ENCODE results near the gene DPH7. TPM values are rescaled to one million over a fixed set of nuclear protein-coding genes. Genes with fewer than 3 reads are reported as not detected.
A peak's percentile ranks its signal among the peaks of the same experiment; 100 is the strongest.
"Not testable (repeated sequence)": the region's sequence is repeated elsewhere in the genome, so short reads cannot be mapped to it uniquely, and the experiment has no call there.

DPH7 gene
- total and polyA plus RNA-seq, 2 experiments from 2014 or later: 26.7 to 27.0 TPM

GRCh38 chr9:137534256-137535119 lies 44.2 kb downstream of the DPH7 start:
- Histone ChIP-seq H3K4me2 (ENCODE audit: unreplicated experiment) (no peak overlapping the region), H2AFZ (peak overlapping the region; percentile 35)
- peak; percentile 82 for DNase-seq

GRCh38 chr9:137532891-137533468 lies 45.7 kb downstream of the DPH7 start:
- H3K4me2 ChIP-seq (ENCODE audit: unreplicated experiment); H3K9me3 ChIP-seq (ENCODE audit: low read depth); H3K4me1 ChIP-seq (ENCODE audit: insufficient read depth); H3K27me3 ChIP-seq (replicated peaks; ENCODE audit: insufficient read depth); H3K36me3 ChIP-seq (ENCODE audit: low read depth); in situ Hi-C loops (cut with MboI); H3K9me2 ChIP-seq (ENCODE audit: insufficient read depth); H3K27ac ChIP-seq; H4K20me1 ChIP-seq (ENCODE audit: insufficient read depth); H3K79me2 ChIP-seq (ENCODE audit: insufficient read depth); H3F3A ChIP-seq (ENCODE audit: insufficient read depth); H3K4me3 ChIP-seq; DNase-seq; H2AFZ ChIP-seq; H3K9ac ChIP-seq: not testable (repeated sequence)
- whole genome bisulfite sequencing, 2 experiments (ENCODE audit: low coverage in 1 of 2, low lambda C conversion rate in 2 of 2, missing lambda C conversion rate in 2 of 2): 90 to 100% methylated on average over 7 to 10 of the region's 10 CpGs

More at GRCh38 chr9:137534256-137535119, 44.2 kb downstream of the DPH7 start:
- WGBS, 2 experiments (ENCODE audit: low coverage in 1 of 2, low lambda C conversion rate in 2 of 2, missing lambda C conversion rate in 2 of 2): 37 to 39% methylated on average over 19 of the region's 19 CpGs
- Histone ChIP-seq H3K9ac (no peak overlapping the region), H3K27me3 (replicated peaks; ENCODE audit: insufficient read depth) (no peaks in the 10 kb centered on the region), H3K4me1 (ENCODE audit: insufficient read depth) (no peaks in the 10 kb centered on the region), H3K27ac (no peak overlapping the region), H3K4me3 (0 out of 2 replicates have a peak overlapping the region, but pooled peaks have one; percentile 24), H3K36me3 (ENCODE audit: low read depth) (no peaks in the 10 kb centered on the region), H4K20me1 (ENCODE audit: insufficient read depth) (no peaks in the 10 kb centered on the region), H3K79me2 (ENCODE audit: insufficient read depth) (no peaks in the 10 kb centered on the region), H3K9me3 (ENCODE audit: low read depth) (no peaks in the 10 kb centered on the region), H3F3A (ENCODE audit: insufficient read depth) (no peaks in the 10 kb centered on the region), H3K9me2 (ENCODE audit: insufficient read depth) (no peaks in the 10 kb centered on the region)
- in situ Hi-C loops (cut with MboI): no loop called here
- no peak for TF ChIP-seq EZH2 (IDR thresholded peaks at IDR 0.05; ENCODE audit: insufficient read depth, poor library complexity, severe bottlenecking)
- TF ChIP-seq EZH2phosphoT487 (IDR thresholded peaks at IDR 0.05; ENCODE audit: insufficient read depth, low read depth): no peak

GRCh38 chr9:137531099-137531765 lies 47.5 kb downstream of the DPH7 start:
- Histone ChIP-seq H3K9ac (no peak overlapping the region), H3K36me3 (ENCODE audit: low read depth) (no peaks in the 10 kb centered on the region), H3K27ac (no peak overlapping the region), H3K27me3 (replicated peaks; ENCODE audit: insufficient read depth) (no peaks in the 10 kb centered on the region), H3K4me1 (ENCODE audit: insufficient read depth) (no peaks in the 10 kb centered on the region), H3K4me2 (ENCODE audit: unreplicated experiment) (no peak overlapping the region), H2AFZ (no peak overlapping the region), H4K20me1 (ENCODE audit: insufficient read depth) (no peaks in the 10 kb centered on the region), H3F3A (ENCODE audit: insufficient read depth) (peaks cover 6% of the 10 kb centered on the region; the same call in 1 of the 2 replicates), H3K9me3 (ENCODE audit: low read depth) (no peaks in the 10 kb centered on the region), H3K4me3 (no peak overlapping the region), H3K79me2 (ENCODE audit: insufficient read depth) (no peaks in the 10 kb centered on the region), H3K9me2 (ENCODE audit: insufficient read depth) (no peaks in the 10 kb centered on the region)
- DNase-seq: no peak
- TF ChIP-seq EZH2 (IDR thresholded peaks at IDR 0.05; ENCODE audit: insufficient read depth, poor library complexity, severe bottlenecking) (no peak), EZH2phosphoT487 (IDR thresholded peaks at IDR 0.05; ENCODE audit: insufficient read depth, low read depth) (no peak)
- 44 to 47% methylated on average over 17 of the region's 17 CpGs for WGBS, 2 experiments (ENCODE audit: low coverage in 1 of 2, low lambda C conversion rate in 2 of 2, missing lambda C conversion rate in 2 of 2)
- in situ Hi-C loops (cut with MboI): no loop called here

- Histone ChIP-seq H3K4me3 (no peak overlapping the region), H3F3A (ENCODE audit: insufficient read depth) (peaks cover 6% of the 10 kb centered on the region; the same call in 1 of the 2 replicates), H3K36me3 (ENCODE audit: low read depth) (no peaks in the 10 kb centered on the region), H3K9ac (no peak overlapping the region), H3K27ac (no peak overlapping the region), H3K4me2 (ENCODE audit: unreplicated experiment) (no peak overlapping the region), H3K4me1 (ENCODE audit: insufficient read depth) (no peaks in the 10 kb centered on the region), H3K9me3 (ENCODE audit: low read depth) (no peaks in the 10 kb centered on the region), H3K9me2 (ENCODE audit: insufficient read depth) (no peaks in the 10 kb centered on the region), H4K20me1 (ENCODE audit: insufficient read depth) (no peaks in the 10 kb centered on the region), H3K27me3 (replicated peaks; ENCODE audit: insufficient read depth) (no peaks in the 10 kb centered on the region), H2AFZ (no peak overlapping the region), H3K79me2 (ENCODE audit: insufficient read depth) (no peaks in the 10 kb centered on the region)
- in situ Hi-C loops (cut with MboI): no loop called here
- WGBS, 2 experiments (ENCODE audit: low coverage in 1 of 2, low lambda C conversion rate in 2 of 2, missing lambda C conversion rate in 2 of 2): 74 to 82% methylated on average over 5 of the region's 5 CpGs
- peak; percentile 19 for DNase-seq
- TF ChIP-seq EZH2phosphoT487 (IDR thresholded peaks at IDR 0.05; ENCODE audit: insufficient read depth, low read depth) (no peak), EZH2 (IDR thresholded peaks at IDR 0.05; ENCODE audit: insufficient read depth, poor library complexity, severe bottlenecking) (no peak)
These were observed 48.4 kb downstream of the DPH7 start for GRCh38 chr9:137530331-137530730.
